Peyer's patch (tissue), 4 donors: Measurements from ENCODE around the gene NT5DC4. TPM values are rescaled to one million over a fixed set of nuclear protein-coding genes. Genes with fewer than 3 reads are reported as not detected.
"Not testable (repeated sequence)": the region's sequence is repeated elsewhere in the genome, so short reads cannot be mapped to it uniquely, and the experiment has no call there.

Experiments used
- DNase-seq, 3 donors: peaks; one replicate each; pipeline ENCODE4 v3.0.0-alpha.2; 2017 to 2019
- H3K27ac ChIP-seq, 4 donors: fragments of 200-600 bp; sonication (generic); one replicate each; pipeline ENCODE4 v1.5.1; 2016 to 2019
- H3K27me3 ChIP-seq, 2 donors: fragments of 200-600 bp; sonication (generic); one replicate each; pipeline ENCODE4 v1.5.1; 2019
- H3K36me3 ChIP-seq, 3 donors: fragments of 200-600 bp; sonication (generic); one replicate each; pipeline ENCODE4 v1.5.1; 2016 to 2019
- H3K4me1 ChIP-seq, 4 donors: fragments of 200-600 bp; sonication (generic); one replicate each; pipeline ENCODE4 v1.5.1; 2016 to 2019
- H3K4me3 ChIP-seq, 4 donors: fragments of 200-600 bp; sonication (generic); 1 replicate in 3 of 4; 2 replicates in 1 of 4; pipeline ENCODE4 v1.5.1; 2016 to 2019; ENCODE audit warnings: mild to moderate bottlenecking in 1 of 4
- H3K9me3 ChIP-seq, 4 donors: fragments of 200-600 bp; sonication (generic); one replicate each; pipeline ENCODE4 v1.5.1; 2016 to 2019; ENCODE audit warnings: mild to moderate bottlenecking in 1 of 4
- CTCF ChIP-seq, 6 experiments: fragments of 450-650 bp in 4 of 6; fragments of 200-600 bp in 2 of 6; sonication (generic) in 1 of 6; IDR thresholded peaks; one replicate each; pipeline ENCODE4 v1.5.1; 2017 to 2019; ENCODE audit warnings: antibody characterized with exemption in 6 of 6, mild to moderate bottlenecking in 3 of 6, moderate library complexity in 1 of 6
- POLR2A ChIP-seq, 2 donors: fragments of 450-650 bp; IDR thresholded peaks; one replicate each; pipeline ENCODE4 v1.5.1; 2017; ENCODE audit warnings: antibody characterized with exemption in 2 of 2, mild to moderate bottlenecking in 2 of 2, moderate library complexity in 2 of 2
- total RNA-seq, 4 donors: library from RNA; depleted of rRNA; stranded (reverse); fragments of >200 nt; gene quantifications; one replicate each; pipeline ENCODE4 v1.1.0, GENCODE V29; 2016

The NT5DC4 gene
- total RNA-seq, 4 donors from 2014 or later, result 5.8 TPM; not detected in 3

DNA sequence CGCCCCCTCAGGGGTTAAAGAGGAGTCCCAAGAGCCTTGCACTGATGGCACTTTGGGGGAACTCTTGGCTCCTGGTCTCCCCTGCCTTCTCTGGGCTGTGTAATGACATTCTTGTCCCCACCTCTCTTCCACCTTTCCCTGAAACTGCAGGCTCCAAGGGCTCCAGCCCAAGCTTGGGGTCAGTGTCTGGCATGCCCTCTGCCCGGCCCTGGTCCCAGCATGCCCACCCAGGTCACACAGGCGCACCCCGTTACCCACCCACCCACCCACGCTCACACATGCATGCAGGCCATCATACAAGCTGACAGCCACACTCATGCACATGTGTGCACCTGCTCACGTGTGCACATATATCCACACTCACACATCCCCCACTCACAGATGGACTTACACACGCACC, 6.9 kb upstream of the NT5DC4 start:
- Histone ChIP-seq H3K9me3 (no peaks in the 10 kb centered on the region), H3K4me3 (no peak overlapping the region), H3K27ac (no peak overlapping the region), H3K4me1 (no peaks in the 10 kb centered on the region), H3K36me3 (no peaks in the 10 kb centered on the region), H3K27me3 (no peaks in the 10 kb centered on the region)
- TF ChIP-seq CTCF (IDR thresholded peaks at IDR 0.05) (no peak), POLR2A (IDR thresholded peaks at IDR 0.05) (no peak)
- DNase-seq, result peak in 1 of 3 donors; percentile 11

DNA sequence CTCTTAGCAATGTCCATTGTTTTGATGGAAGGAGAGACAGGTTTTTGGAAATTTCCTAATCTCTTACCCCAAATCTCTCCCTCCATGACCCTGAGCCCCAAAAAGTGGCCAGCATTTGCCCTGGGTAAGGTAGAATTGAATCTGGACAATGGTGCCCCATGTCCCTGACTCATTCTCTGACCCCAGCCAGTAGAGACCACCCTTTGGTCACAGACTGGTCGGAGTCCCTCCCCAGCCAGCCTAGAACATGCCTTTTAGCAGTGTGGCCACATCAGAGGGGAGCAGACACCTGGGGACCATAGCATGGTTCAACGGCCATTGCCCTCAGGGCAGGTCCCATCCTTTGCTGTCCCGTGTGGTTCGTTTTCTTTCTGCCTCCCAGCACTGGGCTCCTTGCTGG, 6.5 kb upstream of the NT5DC4 start:
- Histone ChIP-seq H3K36me3 (no peaks in the 10 kb centered on the region), H3K27ac (no peak overlapping the region), H3K4me1 (no peaks in the 10 kb centered on the region), H3K9me3 (no peaks in the 10 kb centered on the region), H3K4me3 (no peak overlapping the region), H3K27me3 (no peaks in the 10 kb centered on the region)
- DNase-seq, result peak in 1 of 3 donors; percentile 24
- no peak for TF ChIP-seq CTCF (IDR thresholded peaks at IDR 0.05)
- TF ChIP-seq POLR2A (IDR thresholded peaks at IDR 0.05), result no peak

DNA sequence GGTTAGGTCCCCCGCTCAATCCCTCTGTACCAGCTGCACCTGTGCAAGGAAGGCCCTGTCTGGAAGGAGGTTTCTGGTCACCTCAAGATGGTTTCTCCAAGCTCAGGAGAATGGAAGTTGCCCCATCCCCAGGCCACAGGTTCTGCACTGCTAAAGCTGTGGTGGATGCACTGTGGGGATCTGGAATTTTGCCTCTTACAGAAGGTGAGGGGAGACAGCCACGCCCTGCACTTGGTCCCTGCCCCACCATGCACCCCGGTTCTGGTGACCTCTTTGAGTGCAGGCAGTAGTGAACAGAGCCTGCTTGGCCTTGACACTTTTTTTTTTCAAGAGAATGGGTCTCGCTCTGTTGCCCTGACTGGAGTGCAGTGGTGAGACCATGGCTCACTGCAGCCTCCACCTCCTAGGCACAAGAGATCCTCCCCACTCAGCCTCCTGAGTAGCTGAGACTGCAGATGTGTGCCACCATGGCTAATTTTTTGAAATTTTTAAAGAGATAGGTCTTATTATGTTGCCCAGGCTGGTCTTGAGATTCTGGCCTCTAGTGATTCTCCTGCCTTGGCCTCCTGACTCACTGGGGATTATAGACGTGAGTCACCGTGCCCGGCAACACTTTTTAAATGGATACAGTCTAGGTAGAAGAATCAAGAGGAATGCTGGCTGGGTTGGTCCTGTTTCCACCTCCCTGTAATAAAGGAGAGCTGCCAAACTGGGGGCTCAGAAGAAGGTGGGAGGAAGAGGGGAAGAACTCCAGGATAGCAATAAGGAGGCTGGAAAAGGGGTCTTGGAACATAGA, 5.8 kb upstream of the NT5DC4 start:
- Histone ChIP-seq H3K4me3 (no peak overlapping the region), H3K36me3 (no peaks in the 10 kb centered on the region), H3K9me3 (no peaks in the 10 kb centered on the region), H3K27ac (no peak overlapping the region), H3K27me3 (no peaks in the 10 kb centered on the region), H3K4me1 (no peaks in the 10 kb centered on the region)
- DNase-seq, result peak in 1 of 3 donors; percentile 40
- TF ChIP-seq CTCF (IDR thresholded peaks at IDR 0.05), result no peak
- TF ChIP-seq POLR2A (IDR thresholded peaks at IDR 0.05), result no peak

GRCh38 chr2:112716094-112716493, 4.7 kb upstream of the NT5DC4 start:
- H3K9me3 ChIP-seq, DNase-seq, H3K4me3 ChIP-seq, H3K27ac ChIP-seq, H3K4me1 ChIP-seq, H3K27me3 ChIP-seq, H3K36me3 ChIP-seq: not testable (repeated sequence)

DNA sequence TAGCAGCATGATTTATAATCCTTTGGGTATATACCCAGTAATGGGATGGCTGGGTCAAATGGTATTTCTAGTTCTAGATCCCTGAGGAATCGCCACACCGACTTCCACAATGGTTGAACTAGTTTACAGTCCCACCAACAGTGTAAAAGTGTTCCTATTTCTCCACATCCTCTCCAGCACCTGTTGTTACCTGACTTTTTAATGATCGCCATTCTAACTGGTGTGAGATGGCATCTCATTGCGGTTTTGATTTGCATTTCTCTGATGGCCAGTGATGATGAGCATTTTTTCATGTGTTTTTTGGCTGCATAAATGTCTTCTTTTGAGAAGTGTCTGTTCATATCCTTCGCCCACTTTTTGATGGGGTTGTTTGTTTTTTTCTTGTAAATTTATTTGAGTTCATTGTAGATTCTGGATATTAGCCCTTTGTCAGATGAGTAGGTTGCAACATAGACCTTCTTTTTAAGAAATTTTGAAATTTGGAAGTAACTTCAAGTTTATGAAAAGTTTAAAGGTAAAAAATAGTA, 3.9 kb upstream of the NT5DC4 start:
- not testable (repeated sequence) for H3K4me3 ChIP-seq, H3K27ac ChIP-seq, H3K27me3 ChIP-seq, H3K9me3 ChIP-seq, H3K36me3 ChIP-seq, DNase-seq, H3K4me1 ChIP-seq

GRCh38 chr2:112718863-112719370, 1.9 kb upstream of the NT5DC4 start:
- H3K27ac ChIP-seq, result no peak overlapping the region
- H3K9me3 ChIP-seq, result no peaks in the 10 kb centered on the region
- H3K4me1 ChIP-seq, result no peaks in the 10 kb centered on the region
- no peak overlapping the region for H3K4me3 ChIP-seq
- TF ChIP-seq CTCF (IDR thresholded peaks at IDR 0.05) (no peak), POLR2A (IDR thresholded peaks at IDR 0.05) (no peak)
- H3K36me3 ChIP-seq, result no peaks in the 10 kb centered on the region
- no peaks in the 10 kb centered on the region for H3K27me3 ChIP-seq
- no peak for DNase-seq
